Stimulated activated CD4-positive, alpha-beta T cell treated with anti-CD3 and anti-CD28 coated beads, Interleukin-12 subunit alpha, Interleukin-12 subunit beta, amount 100 ng/mL, for 48 hours (primary cell): ENCODE data around the gene TRIM69.

Experiments used
- DNase-seq, 3 donors: peaks; one replicate each; pipeline ENCODE4 v3.0.0-alpha.2; 2020; ENCODE audit warnings: low read depth in 2 of 3, low spot score in 1 of 3

TRIM69 gene

DNA sequence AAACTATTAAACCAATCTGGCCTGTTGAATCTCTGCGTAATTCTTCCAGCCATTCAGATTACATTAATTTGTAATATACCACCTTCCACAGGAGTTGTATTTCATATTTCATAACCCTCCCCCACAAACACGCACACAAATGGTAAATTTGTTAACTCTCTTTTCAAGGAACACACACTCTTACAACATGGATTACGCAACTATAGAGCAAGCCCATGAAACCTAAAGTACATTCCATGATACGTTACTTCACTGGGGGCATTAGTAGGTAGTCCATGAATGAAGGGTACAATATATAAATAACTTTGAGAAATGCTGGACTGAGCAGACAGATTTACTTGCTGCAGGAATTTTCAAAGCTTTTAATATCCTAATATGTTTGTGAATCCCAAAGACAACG lies 65.0 kb downstream of the TRIM69 start:
- DNase-seq: no peak

DNA sequence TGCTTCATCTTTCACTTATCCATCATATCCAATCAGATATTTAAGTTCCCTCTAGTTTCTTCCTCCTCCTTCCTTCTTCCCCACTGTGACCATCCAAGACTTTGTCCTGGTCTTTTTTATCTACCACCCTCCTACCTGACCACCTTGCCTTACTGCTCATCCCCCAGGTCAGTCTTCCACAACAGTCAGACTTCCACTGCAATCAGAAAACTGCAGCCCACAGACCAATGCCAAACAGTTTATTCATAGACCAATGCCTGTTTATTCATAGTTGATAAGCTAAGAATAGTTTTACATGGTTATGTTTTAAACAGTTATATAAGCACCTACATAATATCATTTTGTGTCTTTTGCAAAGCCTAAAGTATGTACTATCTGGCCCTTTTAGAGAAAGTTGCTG lies 65.5 kb downstream of the TRIM69 start:
- no peak for DNase-seq

DNA sequence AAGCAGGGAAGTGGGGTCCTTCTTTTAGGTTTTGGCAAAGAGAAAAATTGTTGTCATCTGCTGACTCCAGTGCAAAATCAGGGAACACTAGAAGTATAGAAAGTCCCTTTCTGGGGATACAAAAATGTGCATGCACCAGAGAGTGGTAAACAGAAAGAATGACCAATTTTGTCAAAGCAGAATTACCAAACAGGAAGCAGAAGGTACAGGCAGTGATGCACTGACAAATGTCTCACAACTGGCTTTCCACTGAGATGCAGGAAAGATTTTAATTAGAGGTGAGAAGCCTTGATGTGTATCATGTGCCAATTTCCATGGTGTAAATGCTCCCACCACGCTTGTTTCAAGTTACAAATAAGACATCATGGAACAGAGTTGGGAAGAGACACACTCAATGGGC lies 66.0 kb downstream of the TRIM69 start:
- DNase-seq: no peak

DNA sequence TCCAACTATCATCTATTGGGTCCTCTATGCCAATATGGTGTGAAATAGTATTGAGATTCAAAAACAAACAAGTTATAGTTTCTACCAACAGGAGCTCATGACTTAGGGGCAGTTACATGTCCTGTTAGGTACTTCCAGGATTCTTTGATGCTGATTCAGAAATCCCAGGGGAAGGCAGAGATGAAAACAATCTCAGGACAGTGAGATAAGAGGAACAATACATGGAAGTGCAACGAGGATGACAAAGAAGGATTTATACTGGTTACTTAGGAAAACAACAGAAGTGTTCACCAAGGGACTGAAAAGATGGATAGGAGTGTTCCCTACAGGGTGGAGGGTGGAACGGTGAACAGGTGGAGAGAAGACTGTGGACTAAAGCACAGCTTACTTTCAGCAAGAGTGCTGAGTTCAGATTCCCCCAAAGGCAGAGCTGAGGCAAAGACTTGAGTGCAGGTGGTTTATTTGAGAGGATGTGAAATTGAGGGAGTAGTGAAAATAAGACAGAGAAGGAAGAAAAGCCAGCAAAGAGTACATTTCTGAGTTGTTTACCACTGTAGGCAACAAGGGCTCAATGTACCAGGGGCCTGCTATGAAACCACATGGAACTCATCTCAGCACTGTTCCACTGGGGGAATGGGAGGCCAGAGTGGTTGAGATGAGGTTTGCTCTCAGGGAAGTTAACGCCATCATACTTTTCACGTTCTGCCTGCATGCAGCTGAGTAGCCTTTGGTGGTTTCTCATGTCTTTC lies 68.1 kb downstream of the TRIM69 start:
- DNase-seq: no peak

DNA sequence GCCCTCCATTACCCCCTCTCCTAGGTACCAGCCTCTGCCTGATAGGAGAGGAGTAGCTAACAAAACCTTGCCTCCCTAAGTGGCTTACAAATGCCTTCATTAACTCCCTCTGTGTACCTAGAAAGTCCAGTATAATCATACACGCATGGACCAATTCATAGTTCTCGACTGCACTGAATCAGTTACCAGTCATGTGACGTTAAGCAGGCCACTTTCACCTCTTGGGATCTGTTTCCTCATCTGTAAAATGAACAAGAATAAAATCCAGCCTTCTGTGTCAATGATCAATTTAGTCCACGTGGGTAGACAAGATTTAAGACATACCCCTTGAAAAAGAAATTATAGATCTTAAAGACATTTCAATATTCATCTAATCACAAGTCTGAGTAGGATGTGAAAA lies 72.2 kb downstream of the TRIM69 start:
- no peak for DNase-seq

DNA sequence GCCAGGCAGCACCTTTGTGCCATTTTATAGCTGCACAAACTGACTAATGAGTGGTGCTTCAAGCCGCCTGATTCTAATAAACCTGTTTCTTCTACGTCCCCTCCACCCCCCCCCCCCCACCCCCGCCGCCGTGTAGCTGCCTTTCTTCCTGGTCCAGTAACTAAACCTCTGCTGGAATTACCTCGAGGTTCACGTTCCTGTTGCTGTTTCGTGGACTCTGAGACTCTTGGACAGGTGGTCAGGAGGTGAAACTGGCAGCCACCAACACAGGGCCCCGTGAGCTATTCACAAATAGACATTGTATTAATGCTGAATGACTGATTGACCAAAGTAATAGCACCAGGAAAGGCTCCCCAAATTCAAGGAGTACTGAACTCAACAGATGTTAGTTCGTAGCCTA lies 73.9 kb downstream of the TRIM69 start:
- DNase-seq: no peak

DNA sequence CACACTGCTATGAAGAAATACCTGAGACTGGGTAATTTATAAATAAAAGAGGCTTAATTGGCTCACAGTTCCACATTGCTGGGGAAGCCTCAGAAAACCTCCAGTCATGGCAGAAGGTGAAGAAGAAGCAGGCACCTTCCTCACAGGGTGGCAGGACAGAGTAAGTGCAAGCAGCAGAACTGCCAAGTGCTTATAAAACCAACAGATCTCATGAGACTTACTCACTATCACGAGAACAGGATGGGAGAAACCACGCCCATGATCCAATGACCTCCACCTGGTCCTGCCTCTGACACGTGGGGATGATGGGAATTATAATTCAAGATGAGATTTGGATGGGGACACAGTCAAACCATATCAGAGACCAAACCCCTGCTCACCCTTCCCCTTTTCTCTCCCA lies 75.0 kb downstream of the TRIM69 start:
- DNase-seq: no peak

DNA sequence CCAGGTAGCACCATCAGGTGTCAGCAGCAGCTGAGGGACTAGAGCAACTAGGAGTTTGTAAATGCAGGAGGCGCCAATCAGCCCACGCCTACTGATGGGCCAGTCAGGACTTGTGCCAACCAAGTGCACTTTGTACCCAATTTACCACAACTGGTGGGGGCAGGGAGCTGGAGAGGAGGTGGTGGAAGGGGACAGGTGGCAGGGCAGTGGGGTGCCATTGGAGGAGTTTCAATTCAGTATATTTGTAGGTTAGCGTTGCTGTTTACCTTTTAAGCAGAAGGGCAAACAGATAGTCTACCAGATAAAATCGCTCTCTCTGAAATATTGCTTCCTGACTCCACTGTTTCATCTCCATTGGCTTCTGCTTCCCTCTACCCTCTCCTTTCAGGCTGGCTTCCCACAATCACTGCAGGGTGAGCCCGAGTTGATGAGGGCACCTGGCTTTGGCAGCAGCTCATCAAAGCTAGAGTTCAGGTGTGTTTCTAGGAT lies 75.7 kb downstream of the TRIM69 start:
- no peak for DNase-seq

DNA sequence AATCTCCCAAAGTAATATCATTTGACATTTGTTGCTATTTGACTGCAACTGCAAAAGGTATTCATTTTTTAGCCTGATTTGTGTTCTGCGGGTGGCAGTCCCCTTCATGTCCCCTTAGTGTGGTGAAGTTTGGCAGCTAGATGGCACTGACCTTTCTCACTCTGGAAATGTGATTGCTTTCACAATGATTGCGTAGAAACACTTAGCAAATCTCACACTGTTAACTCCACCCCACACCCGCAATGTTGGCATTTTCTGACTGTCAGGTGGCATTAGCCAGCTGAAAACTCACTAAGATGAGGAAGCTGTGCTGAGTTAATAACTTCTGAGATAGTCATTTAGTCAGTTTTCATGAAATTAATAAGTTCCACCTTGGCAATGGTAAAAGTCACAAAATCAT lies 76.9 kb downstream of the TRIM69 start:
- no peak for DNase-seq
